ENCODE results near the gene TMEM150A. TPM values are rescaled to one million over a fixed set of nuclear protein-coding genes. Genes with fewer than 3 reads are reported as not detected.
"Not testable (repeated sequence)": the region's sequence is repeated elsewhere in the genome, so short reads cannot be mapped to it uniquely, and the experiment has no call there.

The TMEM150A gene
- total RNA-seq, 2 donors from 2014 or later, result 4.7 to 6.4 TPM

DNA sequence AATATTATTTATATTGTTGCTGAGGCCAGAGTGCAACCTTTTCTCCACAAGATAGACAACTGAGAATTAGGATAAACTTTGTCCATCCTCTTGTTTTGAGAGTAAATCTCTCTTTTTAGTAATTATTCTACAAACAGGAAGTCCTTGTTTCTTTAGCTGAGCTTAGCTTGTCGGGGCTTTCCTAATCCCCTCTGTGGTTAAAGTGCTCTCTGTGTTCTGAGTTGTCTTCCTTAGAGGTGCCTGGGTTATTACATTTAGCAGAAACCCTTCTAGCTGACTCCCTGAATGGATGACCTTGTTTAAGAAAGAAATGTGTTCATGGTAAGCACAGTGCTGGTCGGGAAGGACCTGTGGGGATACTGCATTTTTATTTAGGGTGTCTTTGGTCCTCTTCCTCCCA, 26.2 kb upstream of the TMEM150A start:
- H3K36me3 Mint-ChIP-seq, result peaks cover 30% of the 10 kb centered on the region
- H3K9me3 Mint-ChIP-seq, result no peaks in the 10 kb centered on the region
- H3K27me3 Mint-ChIP-seq, result no peaks in the 10 kb centered on the region
- ATAC-seq, result peak; percentile 83 to 93
- DNase-seq (ENCODE audit: low spot score), result no peak
- H3K4me3 Mint-ChIP-seq, result peak overlapping the region; percentile 55
- H3K4me1 Mint-ChIP-seq (ENCODE audit: low read depth in 2 of 2), result peaks cover 13 to 15% of the 10 kb centered on the region in 2 donors
- peak overlapping the region; percentile 71 to 86 for H3K27ac Mint-ChIP-seq

DNA sequence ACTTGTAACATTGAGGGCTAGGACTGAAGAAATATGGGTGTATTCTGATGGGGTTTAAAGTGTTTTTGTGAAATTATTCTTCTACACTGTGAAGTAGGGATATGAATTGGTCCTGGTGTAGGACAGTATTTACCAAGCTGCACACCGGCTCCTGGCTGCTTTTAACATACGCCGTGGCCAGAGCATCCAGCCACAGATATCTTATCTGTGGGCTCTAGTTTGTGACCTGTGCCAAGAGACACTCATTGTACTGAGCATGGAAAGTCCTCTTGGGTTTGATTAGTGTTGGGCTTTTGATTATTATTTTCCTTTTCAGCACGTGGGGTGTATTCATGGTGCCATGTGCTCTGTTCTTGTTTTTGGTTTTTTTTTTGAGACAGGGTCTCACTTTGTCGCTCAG, 21.5 kb upstream of the TMEM150A start:
- no peaks in the 10 kb centered on the region for H3K27me3 Mint-ChIP-seq
- H3K27ac Mint-ChIP-seq, result peak overlapping the region in 1 of 2 donors; percentile 21
- no peaks in the 10 kb centered on the region for H3K9me3 Mint-ChIP-seq
- no peak overlapping the region for H3K4me3 Mint-ChIP-seq
- ATAC-seq, result no peak
- no peak for DNase-seq (ENCODE audit: low spot score)
- peaks cover 8 to 13% of the 10 kb centered on the region in 2 donors for H3K4me1 Mint-ChIP-seq (ENCODE audit: low read depth in 2 of 2)
- H3K36me3 Mint-ChIP-seq, result peaks cover 40% of the 10 kb centered on the region

DNA sequence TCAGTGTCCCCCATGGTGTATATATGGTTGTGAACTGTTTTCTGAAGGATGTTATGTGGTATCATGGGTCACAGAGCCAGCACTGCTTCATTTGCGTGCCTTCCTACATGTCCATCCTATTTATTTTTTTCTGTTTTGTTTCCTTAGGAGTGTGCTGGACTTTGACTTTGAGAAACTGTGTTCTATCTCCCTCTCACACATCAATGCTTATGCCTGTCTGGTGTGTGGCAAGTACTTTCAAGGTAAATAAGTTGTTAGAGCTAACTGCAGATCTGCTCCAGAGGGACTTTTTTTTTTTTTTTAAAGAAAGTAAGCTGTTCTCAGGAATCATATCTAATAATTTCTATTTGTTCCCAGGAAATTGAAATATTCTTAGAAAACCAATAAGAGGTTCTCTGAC, 18.8 kb upstream of the TMEM150A start:
- no peak for ATAC-seq
- Mint-ChIP-seq H3K4me1 (ENCODE audit: low read depth in 2 of 2) (peaks cover 12 to 13% of the 10 kb centered on the region in 2 donors), H3K4me3 (no peak overlapping the region), H3K27ac (no peak overlapping the region), H3K27me3 (no peaks in the 10 kb centered on the region), H3K36me3 (peaks cover 38% of the 10 kb centered on the region), H3K9me3 (no peaks in the 10 kb centered on the region)
- DNase-seq (ENCODE audit: low spot score), result no peak

DNA sequence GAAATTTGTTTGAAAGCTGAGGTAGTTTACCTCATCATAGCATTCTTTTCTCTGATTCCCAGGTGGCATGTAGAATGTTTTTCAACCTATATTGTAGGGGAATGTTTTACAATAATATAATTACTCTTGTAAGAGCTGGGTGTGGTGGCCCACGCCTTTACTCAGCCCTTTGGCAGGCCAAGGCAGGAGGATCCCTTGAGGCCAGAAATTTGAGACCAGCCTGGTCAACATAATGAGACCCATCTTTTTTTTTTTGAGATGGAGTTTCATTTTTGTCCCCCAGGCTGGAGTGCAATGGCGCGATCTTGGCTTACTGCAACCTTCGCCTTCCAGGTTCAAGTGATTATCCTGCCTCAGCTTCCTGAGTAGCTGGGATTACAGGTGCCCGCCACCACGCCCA, 17.1 kb upstream of the TMEM150A start:
- Mint-ChIP-seq H3K9me3 (no peaks in the 10 kb centered on the region), H3K4me3 (no peak overlapping the region), H3K27ac (no peak overlapping the region), H3K4me1 (ENCODE audit: low read depth in 2 of 2) (peaks cover 12 to 17% of the 10 kb centered on the region in 2 donors), H3K27me3 (no peaks in the 10 kb centered on the region), H3K36me3 (peaks cover 31% of the 10 kb centered on the region)
- DNase-seq (ENCODE audit: low spot score) (no peak), ATAC-seq (no peak)

DNA sequence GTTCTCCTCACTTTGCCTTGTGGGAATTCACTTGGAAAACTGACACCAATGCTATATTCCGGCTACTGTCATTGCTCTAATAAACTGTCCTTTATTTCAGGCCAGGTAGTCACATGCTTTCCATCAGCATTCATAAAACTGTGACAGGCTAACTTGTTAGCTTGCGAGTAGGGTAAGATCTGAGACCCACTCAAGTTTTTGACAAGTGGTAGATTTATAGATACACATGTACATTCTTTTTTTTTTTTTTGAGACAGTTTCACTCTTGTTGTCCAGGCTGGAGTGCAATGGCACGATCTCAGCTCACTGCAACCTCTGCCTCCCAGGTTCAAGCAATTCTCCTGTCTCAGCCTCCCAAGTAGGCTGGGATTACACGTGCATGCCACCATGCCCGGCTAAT, 15.2 kb upstream of the TMEM150A start:
- not testable (repeated sequence) for DNase-seq (ENCODE audit: low spot score); H3K27me3 Mint-ChIP-seq; ATAC-seq; H3K9me3 Mint-ChIP-seq
- peak overlapping the region; percentile 92 to 93 for H3K27ac Mint-ChIP-seq
- H3K4me1 Mint-ChIP-seq (ENCODE audit: low read depth in 2 of 2), result peaks cover 12 to 17% of the 10 kb centered on the region in 2 donors
- peak overlapping the region; percentile 98 for H3K4me3 Mint-ChIP-seq
- H3K36me3 Mint-ChIP-seq, result peaks cover 14% of the 10 kb centered on the region

DNA sequence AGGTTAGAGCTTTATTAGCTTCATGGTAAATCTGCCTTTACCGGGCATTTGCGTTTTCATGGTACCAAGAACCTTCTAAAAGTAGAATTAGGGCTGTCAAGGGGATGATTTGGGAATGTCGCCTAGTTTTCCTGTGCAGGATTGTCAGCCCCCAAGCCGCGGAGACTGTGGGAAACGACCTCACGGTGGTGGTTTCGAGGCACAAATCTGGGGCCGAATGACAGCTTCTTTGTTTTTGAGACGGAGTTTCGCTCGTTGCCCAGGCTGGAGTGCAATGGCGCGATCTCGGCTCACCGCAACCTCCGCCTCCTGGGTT, 12.9 kb upstream of the TMEM150A start:
- DNase-seq (ENCODE audit: low spot score) (no peak), ATAC-seq (no peak)
- H3K27me3 Mint-ChIP-seq, result no peaks in the 10 kb centered on the region
- no peak overlapping the region for H3K4me3 Mint-ChIP-seq
- no peaks in the 10 kb centered on the region for H3K9me3 Mint-ChIP-seq
- peak overlapping the region; percentile 92 to 93 for H3K27ac Mint-ChIP-seq
- H3K36me3 Mint-ChIP-seq, result peaks cover 11% of the 10 kb centered on the region
- H3K4me1 Mint-ChIP-seq (ENCODE audit: low read depth in 2 of 2), result peaks cover 14 to 18% of the 10 kb centered on the region in 2 donors

DNA sequence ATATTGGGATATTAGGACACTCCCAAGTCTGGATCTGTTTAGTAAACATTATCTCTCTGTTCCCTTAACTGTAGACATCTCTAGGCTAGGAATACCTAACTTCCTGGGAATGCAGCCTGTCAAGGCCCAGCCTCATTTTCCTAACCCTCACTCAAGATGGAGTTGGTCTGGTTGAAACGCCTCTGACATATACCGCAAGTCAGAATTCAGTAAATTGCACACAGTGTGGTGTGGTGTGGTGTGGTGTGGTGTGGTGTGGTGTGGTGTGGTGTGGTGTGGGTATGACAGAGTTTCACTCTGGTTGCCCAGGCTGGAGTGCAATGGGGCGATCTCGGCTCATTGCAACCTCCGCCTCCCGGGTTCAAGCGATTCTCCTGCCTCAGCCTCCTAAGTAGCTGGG, 12.3 kb upstream of the TMEM150A start:
- not testable (repeated sequence) for H3K9me3 Mint-ChIP-seq; DNase-seq (ENCODE audit: low spot score); H3K4me3 Mint-ChIP-seq; H3K27ac Mint-ChIP-seq; ATAC-seq; H3K27me3 Mint-ChIP-seq
- Mint-ChIP-seq H3K4me1 (ENCODE audit: low read depth in 2 of 2) (peaks cover 18 to 21% of the 10 kb centered on the region in 2 donors), H3K36me3 (peaks cover 11% of the 10 kb centered on the region)

DNA sequence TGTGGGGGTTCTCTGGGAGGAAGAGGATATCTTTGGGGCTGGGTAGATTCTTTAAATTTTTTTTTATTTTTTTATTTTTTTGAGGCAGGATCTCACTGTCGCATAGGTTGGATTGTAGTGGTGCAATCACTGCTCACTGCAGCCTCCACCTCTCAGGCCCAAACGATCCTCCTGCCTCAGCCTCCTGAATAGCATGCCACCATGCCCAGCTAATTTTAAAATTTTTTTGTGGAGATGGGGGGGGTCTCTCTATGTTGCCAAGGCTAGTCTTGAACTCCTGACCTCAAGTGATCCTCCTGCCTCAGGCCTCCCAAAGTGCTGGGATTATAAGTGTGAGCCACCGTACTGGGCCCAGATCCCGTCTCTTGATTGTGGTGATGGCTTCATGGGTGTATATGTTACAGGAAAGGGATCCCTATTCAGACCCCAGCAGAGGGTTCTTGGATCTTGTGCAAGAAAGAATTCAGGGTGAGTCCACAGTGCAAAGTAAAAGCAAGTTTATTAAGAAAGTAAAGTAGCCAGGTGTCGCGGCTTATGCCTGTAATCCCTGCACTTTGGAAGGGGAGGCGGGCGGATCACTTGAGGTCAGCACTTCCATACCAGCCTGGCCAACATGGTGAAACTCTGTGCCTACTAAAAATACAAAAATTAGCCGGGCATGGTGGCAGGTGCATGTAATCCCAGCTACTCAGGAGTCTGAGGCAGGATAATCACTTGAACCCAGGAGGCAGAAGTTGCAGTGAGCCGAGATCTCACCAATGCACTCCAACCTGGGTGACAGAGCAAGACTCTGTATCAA, 11.4 kb upstream of the TMEM150A start:
- Mint-ChIP-seq H3K9me3 (no peaks in the 10 kb centered on the region), H3K27me3 (no peaks in the 10 kb centered on the region), H3K27ac (peak overlapping the region in 1 of 2 donors; percentile 82), H3K4me1 (ENCODE audit: low read depth in 2 of 2) (peaks cover 15 to 19% of the 10 kb centered on the region in 2 donors), H3K4me3 (peak overlapping the region; percentile 26), H3K36me3 (peaks cover 7% of the 10 kb centered on the region)
- ATAC-seq, result no peak
- no peak for DNase-seq (ENCODE audit: low spot score)

DNA sequence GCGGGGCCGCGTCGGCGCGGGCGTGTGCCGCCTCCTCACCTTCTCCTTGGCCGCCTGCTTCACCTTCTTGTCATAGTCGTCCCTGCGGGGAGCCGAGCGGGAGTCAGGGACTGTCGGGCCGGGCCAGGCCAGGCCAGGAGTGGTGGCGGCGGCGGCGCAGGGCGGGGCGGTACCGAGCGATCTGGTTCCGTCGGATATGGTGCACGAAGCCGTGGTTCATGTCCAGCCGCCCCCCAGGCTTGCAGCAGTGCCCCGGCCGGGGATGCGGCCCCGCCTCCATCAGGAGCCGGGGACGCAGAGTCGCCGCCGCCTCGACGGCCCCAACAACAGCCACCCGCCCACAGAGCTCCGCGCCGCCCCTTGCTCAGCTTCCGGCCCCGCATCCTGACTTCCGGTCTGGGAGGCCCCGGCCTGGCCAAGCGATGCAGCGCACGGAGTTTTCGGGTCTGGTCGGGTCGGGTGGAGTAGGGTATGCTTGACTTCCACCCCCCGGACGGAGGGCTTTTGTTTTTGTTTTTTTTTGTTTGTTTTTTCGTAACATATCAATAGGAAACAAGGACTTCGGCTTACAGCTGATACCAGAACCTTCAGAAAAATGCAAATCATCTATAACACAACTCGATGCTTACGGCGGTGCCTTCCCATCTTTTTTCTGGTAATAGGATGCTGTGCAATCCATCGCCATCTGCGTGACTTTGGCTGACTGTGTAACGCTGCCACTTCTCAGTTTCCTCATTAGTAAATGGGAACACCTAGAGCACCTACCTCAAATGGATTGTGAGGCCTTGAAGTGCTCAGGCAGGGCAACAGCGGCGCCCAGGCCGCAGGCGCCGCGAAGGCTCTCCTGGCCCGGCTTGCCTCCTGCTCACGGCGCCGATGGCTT, 9.4 kb upstream of the TMEM150A start, which contains the start of gene C2orf68:
Gene C2orf68 (minus strand): TSS at position 362 of the 883 bp plus-strand sequence. CDS start 82 bp downstream, at position 280.
- H3K27me3 Mint-ChIP-seq, result no peaks in the 10 kb centered on the region
- H3K36me3 Mint-ChIP-seq, result peaks cover 12% of the 10 kb centered on the region
- H3K4me3 Mint-ChIP-seq, result peak within 1 kb of the TSS; percentile 99
- H3K9me3 Mint-ChIP-seq, result no peaks in the 10 kb centered on the region
- peak within 1 kb of the TSS; percentile 82 to 88 for H3K27ac Mint-ChIP-seq
- DNase-seq (ENCODE audit: low spot score), result peak; percentile 93
- H3K4me1 Mint-ChIP-seq (ENCODE audit: low read depth in 2 of 2), result peaks cover 11% of the 10 kb centered on the region in 2 donors
- peak; percentile 84 to 88 for ATAC-seq

DNA sequence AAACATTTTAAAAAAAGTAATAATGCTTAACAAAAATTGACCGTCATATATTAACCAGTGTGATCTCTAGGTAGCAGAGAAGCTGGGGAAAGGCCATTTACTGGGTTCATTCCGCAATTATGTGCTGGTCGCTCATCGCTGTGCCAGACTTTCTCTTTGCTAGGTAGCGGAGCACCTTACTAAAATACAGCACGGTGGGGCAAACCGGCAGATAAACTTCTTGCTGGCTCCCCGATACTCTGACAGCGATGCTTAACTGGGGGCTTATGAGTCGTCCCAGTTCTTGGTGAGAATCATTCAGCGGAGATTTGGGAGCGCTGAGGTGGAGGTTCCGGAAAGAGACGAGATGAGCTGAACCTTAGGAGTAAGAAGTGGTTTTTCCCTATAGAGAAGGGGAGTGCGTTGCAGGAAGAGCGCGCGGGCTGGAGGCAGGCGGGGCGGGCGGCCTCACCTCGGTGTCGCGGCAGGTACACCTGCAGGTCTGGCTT, 8.8 kb upstream of the TMEM150A start:
- DNase-seq (ENCODE audit: low spot score) (no peak), ATAC-seq (peak in 1 of 2 donors; percentile 1)
- H3K36me3 Mint-ChIP-seq, result peaks cover 12% of the 10 kb centered on the region
- no peaks in the 10 kb centered on the region for H3K27me3 Mint-ChIP-seq
- peaks cover 11% of the 10 kb centered on the region in 2 donors for H3K4me1 Mint-ChIP-seq (ENCODE audit: low read depth in 2 of 2)
- peak overlapping the region; percentile 82 to 88 for H3K27ac Mint-ChIP-seq
- H3K9me3 Mint-ChIP-seq, result no peaks in the 10 kb centered on the region
- peak overlapping the region; percentile 99 for H3K4me3 Mint-ChIP-seq

DNA sequence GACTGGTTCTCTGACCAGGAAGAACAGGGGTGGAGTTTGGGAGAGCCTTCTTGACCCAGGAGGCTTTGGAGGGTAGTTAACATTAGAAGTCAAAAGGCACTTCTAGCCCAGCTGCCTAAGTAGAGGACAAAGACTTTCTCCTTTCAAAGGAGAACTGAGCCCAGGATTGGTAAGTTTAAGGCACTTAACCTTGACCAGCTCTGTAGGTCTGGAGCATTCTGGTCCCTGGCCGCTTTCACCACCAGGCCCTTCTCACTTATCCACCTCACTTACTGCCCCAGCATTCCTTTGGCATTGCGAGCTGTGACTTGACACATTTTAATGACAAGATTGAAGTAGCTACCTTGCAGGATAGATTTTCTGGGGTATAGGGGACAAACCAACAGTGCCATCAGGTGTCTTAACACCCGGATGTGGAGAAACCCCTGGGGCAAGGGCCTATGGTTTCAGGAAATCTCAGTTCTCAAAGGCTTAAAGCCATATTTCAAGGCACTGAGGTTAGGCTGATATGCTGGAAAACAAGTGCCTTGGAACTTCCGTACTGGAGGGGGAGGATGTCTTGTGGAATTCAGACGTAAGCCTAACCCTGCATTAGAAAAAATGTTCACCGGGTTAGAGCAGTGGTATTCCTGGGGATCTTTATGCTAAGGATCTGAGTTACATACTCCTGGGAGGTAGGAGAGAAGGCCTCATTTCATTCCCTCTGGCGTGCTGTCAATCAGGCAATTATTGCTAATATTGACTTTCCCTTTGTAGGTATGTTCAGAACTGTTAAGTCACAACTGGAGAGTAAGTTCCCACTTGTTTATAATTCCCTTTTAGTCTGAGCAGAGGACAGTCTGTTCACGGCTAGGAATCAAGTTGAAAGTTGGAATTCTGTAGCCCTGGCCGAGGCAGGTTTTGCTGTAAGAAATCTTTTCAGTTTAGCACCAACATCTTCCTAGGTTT, 5.0 kb upstream of the TMEM150A start:
- peaks cover 12% of the 10 kb centered on the region for H3K36me3 Mint-ChIP-seq
- DNase-seq (ENCODE audit: low spot score) (no peak), ATAC-seq (no peak)
- H3K27ac Mint-ChIP-seq, result no peak overlapping the region
- H3K4me1 Mint-ChIP-seq (ENCODE audit: low read depth in 2 of 2), result peaks cover 11 to 22% of the 10 kb centered on the region in 2 donors
- no peaks in the 10 kb centered on the region for H3K27me3 Mint-ChIP-seq
- H3K4me3 Mint-ChIP-seq, result no peak overlapping the region
- H3K9me3 Mint-ChIP-seq, result no peaks in the 10 kb centered on the region

DNA sequence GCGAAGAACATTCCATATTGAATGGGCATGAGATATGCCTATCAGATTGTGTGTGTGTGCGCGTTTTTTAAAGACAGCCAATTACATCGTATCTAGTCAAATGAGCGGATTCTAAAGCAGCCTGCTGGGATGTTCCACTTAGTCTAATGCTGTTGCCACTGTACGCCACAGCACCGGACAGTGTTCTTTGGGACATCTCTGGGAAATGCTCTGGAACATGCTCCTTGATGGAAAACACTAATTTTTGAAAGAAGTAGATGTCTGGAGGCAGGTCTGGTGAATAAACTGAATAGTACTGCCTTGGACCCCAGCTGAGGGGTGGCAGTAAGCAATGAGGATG, 3.6 kb upstream of the TMEM150A start:
- ATAC-seq (no peak), DNase-seq (ENCODE audit: low spot score) (peak; percentile 20)
- H3K36me3 Mint-ChIP-seq, result peaks cover 7% of the 10 kb centered on the region
- H3K27me3 Mint-ChIP-seq, result no peaks in the 10 kb centered on the region
- no peaks in the 10 kb centered on the region for H3K9me3 Mint-ChIP-seq
- H3K27ac Mint-ChIP-seq, result no peak overlapping the region
- peaks cover 15 to 22% of the 10 kb centered on the region in 2 donors for H3K4me1 Mint-ChIP-seq (ENCODE audit: low read depth in 2 of 2)
- no peak overlapping the region for H3K4me3 Mint-ChIP-seq
